Bronchial epithelial cell (primary cell): Measurements from ENCODE around the gene PNMA8A. TPM values are rescaled to one million over a fixed set of nuclear protein-coding genes. Genes with fewer than 3 reads are reported as not detected.

ENCODE experiments used
- DNase-seq: peaks from one replicate; pipeline ENCODE4 v3.0.0-alpha.2; 2010; ENCODE audit warnings: low read depth
- FAIRE-seq: peaks from 2 replicates; lab custom pipeline; 2011; peaks lifted over from hg19 to GRCh38; lab: Jason Lieb, UNC
- H3K27me3 ChIP-seq: 2 replicates; pipeline ENCODE4 v1.5.1; 2011; ENCODE audit warnings: low read length; ENCODE audit not compliant: control insufficient read depth, insufficient read depth
- H3K36me3 ChIP-seq: 2 replicates; pipeline ENCODE4 v1.5.1; 2011; ENCODE audit warnings: low read length; ENCODE audit not compliant: control insufficient read depth, insufficient read depth
- H3K4me3 ChIP-seq: 2 replicates; pipeline ENCODE4 v1.5.1; 2011; ENCODE audit warnings: mild to moderate bottlenecking, low read depth, low read length, control low read depth
- total RNA-seq: library from RNA; depleted of rRNA; stranded (reverse); fragments of >200 nt; gene quantifications from 2 replicates; pipeline ENCODE4 v1.2.1, GENCODE V29; 2014
- TF ChIP-seq, protein P1 (sequence below): IDR thresholded peaks from 2 replicates; pipeline ENCODE4 v1.5.1; 2011; ENCODE audit warnings: mild to moderate bottlenecking, moderate library complexity, low read length, control low read depth, inconsistent platforms; ENCODE audit not compliant: insufficient read depth, severe bottlenecking

Gene PNMA8A
- total RNA-seq, 1 donor from 2014 or later, result 0.79 TPM

DNA sequence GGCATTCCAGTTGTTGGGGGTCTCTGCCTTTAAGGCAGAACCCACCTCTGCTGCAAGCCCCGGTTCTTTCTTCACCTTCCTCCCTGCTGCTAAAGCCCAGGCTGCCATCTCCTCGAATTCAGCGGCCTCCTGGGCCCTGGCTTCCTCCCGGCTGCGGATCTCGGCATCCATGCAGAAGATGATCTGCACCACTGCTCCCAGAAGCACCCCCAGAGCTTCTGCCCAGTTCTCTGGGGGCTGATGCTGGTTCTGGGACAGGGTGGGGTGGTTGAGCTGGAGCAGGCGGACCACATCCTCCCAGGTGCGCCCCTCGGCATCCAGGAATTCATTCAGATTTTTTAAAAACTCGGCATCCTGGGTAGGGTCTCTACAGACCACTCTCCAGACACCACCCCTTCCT lies 987 bp downstream of the PNMA8A start:
- H3K27me3 ChIP-seq, result no peaks in the 10 kb centered on the region
- TF ChIP-seq, protein P1, sequence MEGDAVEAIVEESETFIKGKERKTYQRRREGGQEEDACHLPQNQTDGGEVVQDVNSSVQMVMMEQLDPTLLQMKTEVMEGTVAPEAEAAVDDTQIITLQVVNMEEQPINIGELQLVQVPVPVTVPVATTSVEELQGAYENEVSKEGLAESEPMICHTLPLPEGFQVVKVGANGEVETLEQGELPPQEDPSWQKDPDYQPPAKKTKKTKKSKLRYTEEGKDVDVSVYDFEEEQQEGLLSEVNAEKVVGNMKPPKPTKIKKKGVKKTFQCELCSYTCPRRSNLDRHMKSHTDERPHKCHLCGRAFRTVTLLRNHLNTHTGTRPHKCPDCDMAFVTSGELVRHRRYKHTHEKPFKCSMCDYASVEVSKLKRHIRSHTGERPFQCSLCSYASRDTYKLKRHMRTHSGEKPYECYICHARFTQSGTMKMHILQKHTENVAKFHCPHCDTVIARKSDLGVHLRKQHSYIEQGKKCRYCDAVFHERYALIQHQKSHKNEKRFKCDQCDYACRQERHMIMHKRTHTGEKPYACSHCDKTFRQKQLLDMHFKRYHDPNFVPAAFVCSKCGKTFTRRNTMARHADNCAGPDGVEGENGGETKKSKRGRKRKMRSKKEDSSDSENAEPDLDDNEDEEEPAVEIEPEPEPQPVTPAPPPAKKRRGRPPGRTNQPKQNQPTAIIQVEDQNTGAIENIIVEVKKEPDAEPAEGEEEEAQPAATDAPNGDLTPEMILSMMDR, result no peak
- DNase-seq, result no peak
- no peak for FAIRE-seq
- no peak overlapping the region for H3K4me3 ChIP-seq
- H3K36me3 ChIP-seq, result no peaks in the 10 kb centered on the region

DNA sequence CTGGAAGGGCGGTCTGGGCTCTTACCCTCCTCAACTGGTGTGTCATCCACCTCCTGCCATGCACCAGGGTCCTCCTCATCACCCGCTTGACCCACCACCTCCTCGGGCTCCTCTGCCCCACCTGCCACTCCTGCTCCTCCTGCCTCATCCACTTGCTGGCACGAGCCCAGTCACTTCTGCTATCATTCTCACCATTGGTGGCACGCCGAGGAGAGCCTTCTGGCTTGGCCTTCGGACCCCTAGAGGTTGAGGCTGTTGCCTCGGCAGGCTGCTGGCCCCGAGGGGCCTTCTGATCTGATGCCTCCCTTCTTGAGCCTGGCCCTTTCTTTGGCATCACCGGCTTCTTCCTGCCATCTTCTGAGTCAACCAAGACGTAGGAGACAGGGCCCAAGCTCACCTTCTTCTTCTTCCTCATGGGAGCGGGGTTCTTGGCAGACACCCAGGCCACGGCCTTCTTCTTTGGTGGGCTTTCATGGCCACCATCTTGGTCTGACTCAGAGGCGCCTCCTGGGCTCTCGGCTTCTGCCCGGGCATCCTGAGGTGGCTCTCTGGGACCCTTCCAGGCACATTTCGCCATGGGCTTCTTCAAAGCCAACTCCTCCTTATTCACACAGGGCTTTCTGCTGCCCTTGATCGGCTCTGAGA lies 1.7 kb downstream of the PNMA8A start:
- TF ChIP-seq, protein P1, result no peak
- DNase-seq (no peak), FAIRE-seq (no peak)
- Histone ChIP-seq H3K27me3 (no peaks in the 10 kb centered on the region), H3K36me3 (no peaks in the 10 kb centered on the region), H3K4me3 (no peak overlapping the region)

DNA sequence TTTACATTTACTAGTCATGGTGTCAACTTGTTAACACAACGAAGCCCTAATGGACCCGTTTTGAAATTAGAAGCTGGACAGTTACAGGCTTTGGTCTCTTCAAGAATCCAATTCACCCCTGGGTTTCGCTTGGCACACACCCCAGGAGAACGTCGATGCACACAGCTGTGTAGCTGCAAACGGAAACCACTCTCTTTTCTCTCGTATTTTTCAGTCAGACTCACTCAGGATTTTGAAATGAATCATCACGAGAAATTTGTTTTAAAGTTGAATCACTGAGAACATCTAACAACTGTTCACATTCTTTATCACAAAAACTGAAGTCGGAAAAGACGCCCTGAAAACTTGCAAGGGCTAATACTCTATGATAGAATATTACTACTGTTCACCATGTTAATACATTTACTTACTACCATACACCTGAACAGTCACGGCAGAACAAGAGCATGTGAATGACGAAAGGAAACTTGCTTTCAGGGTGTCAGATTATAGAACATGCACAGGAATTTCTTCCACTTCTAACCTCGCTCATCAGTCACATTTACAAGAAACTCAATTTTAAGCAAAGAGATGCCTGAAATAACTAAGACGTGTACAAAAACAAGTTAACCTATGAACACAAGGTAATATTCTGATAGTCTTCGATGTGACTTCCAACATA lies 4.7 kb downstream of the PNMA8A start:
- FAIRE-seq (no peak), DNase-seq (peak; percentile 87)
- TF ChIP-seq, protein P1, result no peak
- Histone ChIP-seq H3K27me3 (no peaks in the 10 kb centered on the region), H3K36me3 (no peaks in the 10 kb centered on the region), H3K4me3 (no peak overlapping the region)

DNA sequence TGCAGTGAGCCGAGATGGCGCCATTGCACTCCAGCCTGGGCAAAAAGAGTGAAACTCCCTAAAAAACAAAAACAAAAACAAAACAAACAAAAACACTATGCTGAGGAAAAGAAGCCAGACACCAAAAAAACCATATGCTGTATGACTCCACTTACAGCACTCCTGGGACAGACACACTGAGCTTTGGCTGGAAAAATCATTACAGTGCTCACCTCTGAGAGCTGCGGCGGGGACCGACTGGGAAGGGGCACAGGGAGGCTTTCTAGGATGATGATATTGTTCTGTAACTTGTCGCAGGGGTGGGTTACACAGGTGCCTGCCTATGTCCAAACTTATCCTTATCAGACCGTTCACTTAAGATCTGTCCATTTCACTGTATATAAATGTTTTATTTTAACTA lies 7.8 kb downstream of the PNMA8A start:
- H3K36me3 ChIP-seq, result no peaks in the 10 kb centered on the region
- no peaks in the 10 kb centered on the region for H3K27me3 ChIP-seq
- DNase-seq, result no peak
- no peak for FAIRE-seq
- TF ChIP-seq, protein P1, result no peak
- H3K4me3 ChIP-seq, result no peak overlapping the region

DNA sequence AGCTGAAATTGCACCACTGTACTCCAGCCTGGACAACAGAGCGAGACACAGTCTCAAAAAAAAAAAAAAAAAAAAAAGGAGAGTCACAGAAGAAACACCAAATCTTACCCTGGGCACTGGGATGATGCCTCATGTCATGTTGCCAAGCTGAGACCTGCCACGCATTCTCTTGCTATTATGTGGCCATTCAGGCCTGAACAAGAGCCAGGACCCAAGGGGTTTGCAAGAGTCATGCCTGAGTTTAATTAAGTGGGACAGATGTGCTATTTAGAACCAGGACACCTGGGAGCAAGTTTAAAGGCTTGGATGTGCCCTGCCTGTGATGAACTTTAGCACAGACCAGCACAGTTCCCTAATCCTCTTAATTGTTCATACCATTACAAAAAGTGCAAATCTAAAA lies 9.8 kb downstream of the PNMA8A start:
- DNase-seq, result peak; percentile 98
- TF ChIP-seq, protein P1, result no peak
- Histone ChIP-seq H3K27me3 (no peaks in the 10 kb centered on the region), H3K36me3 (no peaks in the 10 kb centered on the region), H3K4me3 (no peak overlapping the region)
- no peak for FAIRE-seq
